Caki2 (cell line): ENCODE results near the gene DOLK. TPM values are rescaled to one million over a fixed set of nuclear protein-coding genes. Genes with fewer than 3 reads are reported as not detected.

Experiments
- total RNA-seq: library from RNA; depleted of rRNA; stranded (reverse); fragments of >200 nt; shearing (Covaris generic); gene quantifications from 2 replicates; pipeline ENCODE4 v1.2.3, GENCODE V29; 2014; ENCODE audit warnings: low replicate concordance; rRNA removed

DOLK gene
- total RNA-seq, 1 experiment from 2014 or later = 28.3 TPM

Other genes starting within 250 kb of the DOLK start
- gene PKN3, start 245.1 kb downstream of the DOLK start, total RNA-seq = 9.3 and 10.9 TPM in 2 replicates
- 57.7 and 81.5 TPM in 2 replicates for gene ZDHHC12, start 223.5 kb downstream of the DOLK start, total RNA-seq
- 4.7 and 16.5 TPM in 2 replicates for gene ZER1, start 175.7 kb downstream of the DOLK start, total RNA-seq
- 2.4 and 3.9 TPM in 2 replicates for gene TBC1D13, start 160.3 kb downstream of the DOLK start, total RNA-seq
- 15.5 and 28.4 TPM in 2 replicates for gene ENDOG, start 129.1 kb downstream of the DOLK start, total RNA-seq
- gene SPOUT1, start 117.8 kb downstream of the DOLK start, total RNA-seq = 25.0 and 31.7 TPM in 2 replicates
- gene KYAT1, start 65.7 kb downstream of the DOLK start, total RNA-seq = 11.2 and 24.2 TPM in 2 replicates
- gene LRRC8A, start 65.5 kb downstream of the DOLK start, total RNA-seq = 16.0 and 25.9 TPM in 2 replicates
- gene PHYHD1, start 26.6 kb downstream of the DOLK start, total RNA-seq = not detected in 2 replicates
- gene NUP188, start 96 bp upstream of the DOLK start, total RNA-seq = 19.6 and 22.3 TPM in 2 replicates
- 60.5 and 64.1 TPM in 2 replicates for gene SH3GLB2, start 80.7 kb upstream of the DOLK start, total RNA-seq
- gene MIGA2, start 89.0 kb upstream of the DOLK start, total RNA-seq = 3.5 and 10.1 TPM in 2 replicates
- 10.7 and 12.2 TPM in 2 replicates for gene DOLPP1, start 133.5 kb upstream of the DOLK start, total RNA-seq
- gene CRAT, start 163.2 kb upstream of the DOLK start, total RNA-seq = 14.7 and 19.2 TPM in 2 replicates
- gene PTPA, start 163.8 kb upstream of the DOLK start, total RNA-seq = 138 and 155 TPM in 2 replicates
- gene IER5L, start 230.7 kb upstream of the DOLK start, total RNA-seq = 73.3 and 76.4 TPM in 2 replicates